Renal cortical epithelial cell (primary cell): ENCODE data around the gene ANGPTL4. TPM values are rescaled to one million over a fixed set of nuclear protein-coding genes. Genes with fewer than 3 reads are reported as not detected.
A peak's percentile ranks its signal among the peaks of the same experiment; 100 is the strongest.
"Not testable (repeated sequence)": the region's sequence is repeated elsewhere in the genome, so short reads cannot be mapped to it uniquely, and the experiment has no call there.

Source experiments
- DNase-seq: peaks from one replicate; pipeline ENCODE4 v3.0.0-alpha.2; 2011; ENCODE audit warnings: low read depth
- total RNA-seq: library from RNA; depleted of rRNA; stranded (reverse); fragments of >200 nt; gene quantifications from 2 replicates; pipeline ENCODE4 v1.2.3, GENCODE V29; 2014

ANGPTL4 gene
- total RNA-seq, 1 donor from 2014 or later = 17.2 TPM

DNA sequence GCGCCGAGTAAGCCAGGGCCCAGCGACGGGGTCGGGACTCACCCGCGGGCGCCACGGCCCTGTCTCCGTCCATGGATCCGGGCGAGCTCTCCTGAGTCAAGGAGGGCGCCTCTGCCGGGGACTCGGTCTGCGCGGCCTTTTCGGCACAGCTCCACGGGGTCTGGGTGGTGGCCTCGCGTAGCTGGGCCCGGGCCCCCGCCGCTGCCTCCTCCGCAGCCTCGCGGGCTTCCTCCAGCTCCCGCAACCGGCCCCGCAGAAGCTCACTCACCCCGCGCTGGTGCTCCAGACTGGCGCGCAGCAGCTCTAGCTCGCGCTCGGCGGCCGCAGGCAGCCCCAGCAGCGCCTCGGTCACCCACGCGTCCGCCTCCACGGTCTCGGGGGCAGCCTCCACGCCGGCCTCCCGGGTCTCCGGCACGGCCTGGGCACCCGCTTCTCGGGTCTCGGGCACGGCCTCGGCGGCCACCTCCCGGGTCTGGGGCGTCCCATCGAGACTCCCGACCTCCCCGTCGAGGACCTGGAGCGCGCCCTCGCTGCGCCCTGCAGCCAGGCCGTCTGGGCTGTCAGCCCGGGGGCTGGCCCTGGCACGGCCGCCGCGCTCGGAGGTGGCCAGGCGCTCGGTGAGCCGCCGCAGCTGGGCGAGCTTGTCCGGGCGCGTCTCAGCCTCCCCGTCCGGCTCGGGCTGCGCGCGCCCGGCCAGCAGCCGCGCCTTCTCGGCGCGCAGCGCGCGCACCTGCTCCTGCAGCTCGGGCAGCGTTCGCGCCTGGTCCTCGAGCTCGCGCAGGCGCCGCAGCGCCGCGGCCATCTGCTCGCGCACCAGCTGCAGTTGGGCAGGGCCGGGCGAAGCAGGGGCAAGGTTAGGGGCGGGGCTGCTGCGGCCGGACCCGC lies 29.3 kb upstream of the ANGPTL4 start:
- DNase-seq = peak; percentile 19

DNA sequence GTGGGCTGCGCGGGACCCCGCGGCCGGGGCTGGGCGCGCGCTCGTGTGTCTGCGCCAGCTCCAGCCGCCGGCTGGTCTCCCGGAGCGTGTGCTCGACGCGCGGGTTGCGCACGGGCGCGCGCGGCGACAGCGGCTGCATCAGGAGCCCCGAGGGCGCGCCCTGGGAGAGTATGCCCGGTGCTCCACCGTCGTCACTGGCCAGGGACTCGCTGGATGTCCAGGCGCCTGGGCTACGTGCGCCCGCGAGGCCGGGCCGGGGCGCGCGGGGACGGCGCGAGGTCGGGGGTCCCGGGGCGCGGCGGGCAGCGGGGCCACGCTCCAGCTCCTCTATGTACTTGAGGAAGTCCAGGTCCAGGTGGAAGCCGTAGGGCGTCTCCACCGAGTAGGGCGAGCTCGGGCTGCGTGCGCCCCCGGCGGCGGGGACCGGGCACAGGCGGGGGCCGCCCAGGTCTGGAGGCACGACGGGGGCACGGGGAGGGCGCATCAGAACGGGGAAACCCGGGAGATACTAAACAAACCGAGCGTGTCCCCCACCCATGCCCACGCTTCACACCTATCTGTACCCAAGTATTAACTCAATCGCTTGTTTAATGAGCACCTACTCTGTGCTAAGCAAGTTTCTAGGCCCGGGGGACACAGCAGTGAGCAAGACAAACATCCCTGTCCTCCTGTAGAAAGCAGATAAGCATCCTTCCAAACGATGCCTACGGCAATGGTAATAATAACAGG lies 28.4 kb upstream of the ANGPTL4 start:
- no peak for DNase-seq

DNA sequence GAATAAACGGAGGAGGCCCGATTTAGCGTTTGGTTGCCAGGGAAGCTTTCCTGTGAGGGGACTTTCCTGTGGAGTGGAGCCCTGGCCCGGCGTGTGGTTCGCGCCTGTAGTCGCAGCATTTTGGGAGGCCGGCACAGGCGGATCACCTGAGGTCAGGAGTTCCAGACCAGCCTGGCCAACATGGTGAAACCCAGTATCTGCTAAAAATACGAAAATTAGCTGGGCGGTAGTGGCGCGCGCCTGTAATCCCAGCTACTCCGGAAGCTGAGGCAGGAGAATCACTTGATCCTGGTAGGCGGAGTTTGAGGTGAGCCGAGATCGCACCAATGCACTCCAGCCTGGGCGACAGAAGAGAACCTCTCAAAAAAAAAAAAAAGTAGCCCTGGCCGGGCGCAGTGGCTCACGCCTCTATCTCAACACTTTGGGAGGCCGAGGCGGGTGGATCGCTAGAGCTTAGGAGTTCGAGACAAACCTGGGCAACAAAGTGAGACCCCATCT lies 27.8 kb upstream of the ANGPTL4 start:
- no peak for DNase-seq

DNA sequence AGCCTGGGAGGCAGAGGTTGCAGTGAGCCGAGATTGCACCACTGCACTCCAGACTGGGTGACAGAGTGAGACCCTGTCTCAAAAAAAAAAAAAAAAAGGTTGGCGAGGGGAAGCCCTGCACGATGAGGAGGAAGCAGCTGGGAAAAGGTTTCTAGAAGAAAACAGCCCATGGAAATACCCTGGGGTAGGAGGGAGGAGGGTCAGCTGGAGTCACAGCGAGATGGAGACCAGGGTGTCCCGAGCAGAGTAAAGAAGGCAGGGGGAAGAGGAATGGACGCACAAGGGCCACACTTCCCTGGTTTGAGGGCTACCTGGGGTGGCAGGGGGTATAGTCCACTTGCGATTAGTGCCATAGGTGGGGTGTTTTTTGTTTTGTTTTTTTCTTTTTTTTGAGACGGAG lies 27.3 kb upstream of the ANGPTL4 start:
- no peak for DNase-seq

DNA sequence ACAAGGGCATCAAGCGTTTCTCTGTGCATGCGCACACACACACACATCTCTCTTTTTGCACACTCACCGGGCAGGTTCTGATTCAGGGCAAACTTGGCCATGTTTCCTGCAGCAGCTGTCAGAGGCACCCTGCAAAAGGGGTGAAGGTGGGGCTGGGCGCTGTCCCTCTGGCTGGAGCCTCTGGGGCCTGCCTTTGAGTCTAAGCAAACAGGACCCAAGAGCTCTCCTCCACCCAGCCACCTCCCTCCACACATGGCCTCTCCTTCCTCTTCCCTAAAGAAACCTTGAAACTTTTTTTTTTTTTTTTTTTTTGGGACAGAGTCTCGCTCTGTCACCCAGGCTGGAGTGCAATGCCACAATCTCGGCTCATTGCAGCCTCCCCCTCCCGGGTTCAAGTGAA lies 26.2 kb upstream of the ANGPTL4 start:
- DNase-seq = no peak

DNA sequence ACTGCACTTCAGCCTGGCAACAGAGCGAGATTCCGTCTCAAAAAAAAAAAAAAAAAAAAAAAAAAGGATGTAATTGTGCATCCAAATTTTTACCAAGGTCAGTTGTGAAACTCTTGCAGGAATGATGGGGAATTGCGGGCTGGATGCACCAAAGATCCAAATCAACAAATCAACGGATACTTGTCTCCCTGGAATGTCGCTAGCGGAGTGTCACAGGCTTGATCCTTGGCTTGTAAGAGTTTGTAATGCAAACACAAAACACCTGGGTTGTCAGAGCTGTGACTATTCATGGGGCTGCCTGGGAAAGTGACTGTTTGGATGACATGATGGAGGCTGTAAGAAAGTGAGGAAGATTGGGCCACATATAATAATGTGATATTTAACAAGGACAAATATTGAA lies 25.1 kb upstream of the ANGPTL4 start:
- DNase-seq = no peak

DNA sequence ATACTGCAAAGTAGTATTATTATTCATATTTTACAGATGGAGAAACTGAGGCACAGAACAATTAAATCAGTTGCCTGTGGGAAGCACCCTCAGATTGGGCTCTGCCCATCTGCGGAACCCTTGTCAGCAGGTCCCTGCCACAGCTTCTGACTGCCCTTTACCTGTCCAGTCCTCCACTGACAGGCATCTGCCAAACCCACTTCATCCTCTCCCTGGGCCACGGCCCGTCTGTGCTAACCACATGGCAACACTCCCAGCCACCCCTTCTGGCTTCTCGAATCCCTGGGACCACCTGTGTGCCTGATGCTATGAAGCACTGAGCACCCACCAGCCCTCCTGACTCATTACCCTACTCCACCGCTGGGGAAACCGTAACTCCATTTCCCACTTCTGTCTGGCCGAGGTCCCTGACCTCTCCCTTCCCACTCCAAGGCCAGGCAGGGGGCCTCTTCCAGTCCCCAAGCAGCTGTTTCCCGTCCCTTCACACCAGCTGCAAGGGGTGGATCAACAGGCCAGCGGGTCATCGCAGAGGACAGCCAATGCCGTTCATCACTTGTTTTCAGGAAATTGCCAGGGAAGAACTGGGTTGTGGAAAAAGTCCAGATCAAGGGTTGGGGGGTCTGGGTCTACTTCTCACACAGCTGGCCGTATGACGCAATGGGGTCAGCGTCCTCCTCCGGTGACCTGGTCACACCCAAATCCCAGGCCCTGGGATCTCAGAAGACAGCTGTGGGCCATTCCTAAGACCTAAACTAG lies 23.4 kb upstream of the ANGPTL4 start:
- no peak for DNase-seq

DNA sequence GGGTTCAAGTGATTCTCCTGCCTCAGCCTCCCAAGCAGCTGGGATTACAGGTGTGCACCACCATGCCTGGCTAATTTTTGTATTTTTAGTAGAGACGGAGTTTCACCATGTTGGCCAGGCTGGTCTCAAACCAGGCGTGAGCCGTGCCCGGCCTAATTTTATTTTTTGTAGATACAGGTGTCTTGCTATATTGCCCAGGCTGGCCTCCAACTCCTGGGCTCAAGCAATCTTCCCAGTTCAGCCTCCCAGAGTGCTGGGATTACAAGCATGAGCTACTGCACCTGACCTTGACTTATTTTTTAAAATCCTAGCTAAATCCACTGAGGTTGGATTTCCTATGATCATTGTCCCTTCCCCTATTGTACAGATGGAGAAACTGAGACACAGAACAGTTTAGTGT lies 22.5 kb upstream of the ANGPTL4 start:
- DNase-seq = not testable (repeated sequence)

DNA sequence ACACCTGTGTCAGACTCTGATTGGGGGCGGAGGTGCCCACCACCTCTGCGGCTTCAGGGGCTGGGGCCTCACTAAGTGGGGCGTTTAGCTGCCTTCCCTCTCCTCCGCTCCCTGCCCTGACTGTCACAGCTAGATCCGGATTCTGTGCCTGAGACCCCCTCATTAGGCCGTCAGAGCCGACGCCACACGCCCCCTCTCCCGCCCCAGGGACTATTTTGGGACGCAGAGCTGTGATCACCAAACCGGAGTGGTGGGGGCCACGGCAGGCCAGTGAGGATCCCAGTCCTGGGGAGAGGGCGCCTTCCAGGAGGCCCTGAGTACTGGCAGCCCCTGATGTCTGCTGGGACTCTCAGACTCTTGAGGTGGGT lies 21.7 kb upstream of the ANGPTL4 start:
- DNase-seq = no peak

DNA sequence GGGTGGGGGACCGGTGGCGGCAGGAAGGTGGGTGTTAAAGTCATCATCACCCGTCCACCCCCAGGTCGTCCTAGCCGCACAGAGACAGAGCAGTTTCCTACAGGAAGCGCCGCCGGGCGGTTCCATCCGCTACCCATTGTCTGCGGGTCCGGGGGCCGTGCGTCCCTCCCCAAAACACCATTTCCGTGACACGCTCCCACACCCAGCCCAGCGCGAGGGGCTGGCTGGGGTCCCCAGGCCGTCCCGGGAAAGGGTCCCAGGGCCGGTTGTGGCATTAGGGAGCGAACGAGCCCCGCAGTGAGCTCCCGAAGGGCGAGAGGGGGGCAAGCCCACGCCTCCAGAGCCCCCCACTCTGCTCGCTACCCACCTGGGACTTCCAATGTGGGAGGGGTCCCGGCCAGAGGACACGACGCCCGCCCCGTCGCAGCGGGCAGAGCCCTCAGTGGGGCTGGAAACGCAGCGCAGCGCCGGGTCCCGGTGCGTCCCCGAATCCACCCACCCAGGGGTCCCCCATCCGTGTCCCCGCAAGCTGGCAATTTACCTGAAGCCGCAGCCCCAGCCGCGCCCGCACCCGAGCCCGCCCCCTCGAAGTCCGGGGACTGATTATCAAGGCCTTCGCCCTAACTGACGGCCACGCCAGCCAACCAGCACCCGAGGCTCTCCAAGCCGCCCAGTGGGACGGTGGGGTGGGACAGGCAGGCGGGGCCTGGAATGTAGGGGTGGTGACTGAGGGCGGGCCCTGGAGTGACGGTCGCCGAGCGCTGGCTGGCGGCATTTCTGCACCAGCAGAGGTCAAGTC lies 21.1 kb upstream of the ANGPTL4 start, which contains the start of gene KANK3:
TSS of gene KANK3 (minus strand) at position 579 of the 799 bp plus-strand sequence. CDS start 5,434 bp downstream, outside the sequence.
- peak; percentile 84 for DNase-seq

DNA sequence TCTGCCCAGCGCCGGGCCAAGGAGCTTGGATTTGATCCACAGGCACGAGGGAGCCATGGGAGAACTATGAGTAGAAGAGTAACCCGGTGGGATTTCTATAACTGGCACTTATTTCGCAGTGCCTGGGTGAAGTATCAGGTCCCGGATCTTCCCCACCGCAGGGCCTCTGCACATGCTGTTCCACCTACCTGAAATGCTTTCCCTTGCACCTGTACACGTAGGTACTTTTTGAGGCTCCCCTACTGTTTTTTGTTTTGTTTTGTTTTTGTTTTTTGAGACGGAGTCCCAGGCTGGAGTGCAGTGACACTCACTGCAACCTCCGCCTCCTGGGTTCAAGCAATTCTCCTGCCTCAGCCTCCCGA lies 20.5 kb upstream of the ANGPTL4 start:
- no peak for DNase-seq

DNA sequence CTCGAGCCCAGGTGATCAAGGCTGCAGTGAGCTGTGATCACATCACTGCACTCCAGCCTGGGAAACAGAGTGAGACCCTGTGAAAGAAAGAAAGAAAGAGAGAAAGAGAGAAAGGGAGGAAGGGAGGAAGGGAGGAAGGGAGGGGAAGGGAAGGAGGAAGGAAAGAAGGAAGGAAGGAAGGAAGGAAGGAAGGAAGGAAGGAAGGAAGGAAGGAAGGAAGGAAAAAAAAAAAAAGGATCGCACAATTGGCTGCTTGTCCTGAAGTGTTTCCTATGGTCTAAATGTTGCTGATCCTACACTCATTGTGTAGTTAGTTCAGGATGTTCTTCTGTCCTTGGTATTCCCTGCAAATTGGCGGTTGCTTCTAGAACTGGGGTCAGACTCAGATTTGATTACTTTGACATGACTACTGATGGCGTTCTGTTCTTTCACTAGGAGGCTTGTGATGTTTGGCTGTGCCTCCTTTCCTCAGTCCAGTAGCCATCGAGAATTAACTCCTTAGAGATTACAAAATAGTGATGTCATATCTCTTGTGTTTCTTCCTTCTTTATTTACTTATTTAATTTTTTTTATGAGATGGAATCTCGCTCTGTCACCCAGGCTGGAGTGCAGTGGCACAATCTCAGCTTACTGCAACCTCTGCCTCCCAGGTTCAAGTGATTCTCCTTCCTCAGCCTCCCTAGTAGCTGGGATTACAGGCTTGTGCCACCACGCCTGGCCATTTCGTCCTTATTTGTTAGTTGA lies 14.2 kb upstream of the ANGPTL4 start:
- DNase-seq = not testable (repeated sequence)

DNA sequence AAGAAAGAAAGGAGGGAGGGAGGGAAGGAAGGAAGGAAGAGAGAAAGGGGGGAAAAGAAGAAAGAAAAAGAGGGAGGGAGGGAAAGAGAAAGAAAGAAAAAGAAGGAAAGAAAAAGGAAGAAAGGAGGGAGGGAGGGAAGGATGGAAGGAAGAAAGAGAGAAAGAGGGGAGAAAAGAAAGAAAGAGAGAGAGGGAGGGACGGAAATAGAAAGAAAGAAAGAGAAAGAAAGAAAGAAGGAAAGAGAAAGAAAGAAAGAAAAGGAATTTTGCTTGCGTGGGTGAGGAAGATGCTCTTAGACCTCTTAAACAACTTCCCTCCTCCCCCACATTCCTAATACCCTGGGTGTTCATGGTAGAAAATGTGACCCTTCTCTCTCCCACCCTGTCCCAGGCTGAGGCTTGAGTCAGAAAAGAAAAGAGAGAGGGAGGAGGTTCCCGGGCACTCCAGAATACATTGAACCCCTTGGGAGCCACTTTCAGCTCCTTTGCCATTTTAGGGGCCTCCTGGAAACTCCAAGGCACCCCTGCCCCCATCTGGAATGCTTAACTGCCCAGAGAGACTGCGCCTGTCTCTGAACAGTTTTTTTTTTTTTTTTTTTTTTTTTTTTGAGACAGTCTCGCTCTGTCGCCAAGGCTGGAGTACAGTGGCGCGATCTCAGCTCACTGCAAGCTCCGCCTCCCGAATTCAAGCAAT lies 11.7 kb upstream of the ANGPTL4 start:
- peak; percentile 24 for DNase-seq

DNA sequence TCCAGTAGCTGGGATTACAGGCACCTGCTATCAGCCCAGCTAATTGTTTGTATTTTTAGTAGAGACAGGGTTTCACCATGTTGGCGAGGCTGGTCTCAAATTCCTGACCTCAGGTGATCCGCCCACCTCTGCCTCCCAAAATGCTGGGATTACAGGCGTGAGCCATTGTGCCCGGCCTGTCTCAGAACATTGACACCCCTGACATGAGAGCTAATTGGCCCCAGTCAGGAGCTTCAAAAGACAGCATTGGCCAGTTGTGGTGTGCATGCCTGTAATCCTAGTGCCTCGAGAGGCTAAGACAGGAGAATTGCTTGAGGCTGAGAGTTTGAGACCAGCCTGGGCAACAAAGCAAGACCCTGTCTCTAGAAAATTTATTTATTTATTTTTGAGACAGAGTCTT lies 11.1 kb upstream of the ANGPTL4 start:
- not testable (repeated sequence) for DNase-seq

DNA sequence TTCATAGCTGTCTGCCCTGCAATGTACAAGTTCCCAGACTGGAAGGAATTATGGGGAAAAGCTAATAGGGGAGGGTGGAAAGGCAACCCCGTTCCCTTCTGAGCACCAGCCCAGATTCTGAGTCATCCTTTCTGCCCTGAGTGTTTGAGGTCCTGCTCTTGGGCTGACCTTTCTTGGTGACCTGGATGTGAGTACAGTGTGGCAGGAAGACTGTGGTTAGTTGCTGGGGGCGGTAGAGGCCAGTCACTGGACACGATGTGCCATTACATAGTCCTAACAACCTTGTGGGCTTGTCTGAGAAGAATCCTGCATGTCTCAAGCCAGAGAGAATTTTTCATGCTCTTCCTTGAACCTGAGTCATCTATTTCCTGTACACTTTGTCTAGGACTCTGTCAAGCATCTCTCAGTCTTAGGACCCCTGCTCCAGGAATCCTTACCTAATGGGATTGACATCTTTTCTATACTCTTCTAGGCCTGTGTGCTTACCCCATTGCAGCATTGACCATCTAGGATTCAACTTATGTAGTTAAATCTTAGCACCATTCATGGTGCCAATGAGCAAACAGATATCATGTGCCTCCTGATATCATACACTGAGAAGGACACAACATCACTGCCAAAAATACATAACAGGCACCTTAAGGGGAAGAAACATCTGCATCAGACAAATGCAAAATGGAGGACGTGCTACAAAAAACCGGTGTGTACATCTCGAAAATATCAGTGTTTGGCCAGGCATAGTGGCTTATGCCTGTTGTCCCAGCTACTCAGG lies 8.1 kb upstream of the ANGPTL4 start:
- DNase-seq = peak; percentile 97

DNA sequence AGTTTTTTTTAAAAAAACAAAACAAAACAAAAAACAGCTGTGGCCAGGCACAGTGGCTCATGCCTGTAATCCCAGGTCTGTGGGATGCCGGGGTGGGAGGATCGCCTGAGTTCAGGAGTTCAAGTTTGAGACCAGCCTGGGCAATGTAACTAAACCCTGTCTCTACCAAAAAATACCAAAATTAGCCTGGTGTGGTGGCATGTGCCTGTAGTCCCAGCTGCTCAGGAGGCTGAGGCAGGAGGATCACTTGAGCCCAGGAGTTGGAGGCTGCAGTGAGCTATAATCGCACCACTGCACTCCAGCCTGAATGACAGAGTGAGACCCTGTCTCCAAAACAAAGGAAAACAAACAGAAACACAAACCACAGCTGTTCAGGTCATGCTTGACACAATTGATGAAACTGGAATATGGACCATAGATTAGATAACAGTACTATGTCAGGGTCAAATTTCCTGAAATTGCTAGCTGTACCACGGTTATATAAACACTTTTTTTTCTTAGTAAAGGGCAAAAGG lies 6.9 kb upstream of the ANGPTL4 start:
- DNase-seq = no peak

DNA sequence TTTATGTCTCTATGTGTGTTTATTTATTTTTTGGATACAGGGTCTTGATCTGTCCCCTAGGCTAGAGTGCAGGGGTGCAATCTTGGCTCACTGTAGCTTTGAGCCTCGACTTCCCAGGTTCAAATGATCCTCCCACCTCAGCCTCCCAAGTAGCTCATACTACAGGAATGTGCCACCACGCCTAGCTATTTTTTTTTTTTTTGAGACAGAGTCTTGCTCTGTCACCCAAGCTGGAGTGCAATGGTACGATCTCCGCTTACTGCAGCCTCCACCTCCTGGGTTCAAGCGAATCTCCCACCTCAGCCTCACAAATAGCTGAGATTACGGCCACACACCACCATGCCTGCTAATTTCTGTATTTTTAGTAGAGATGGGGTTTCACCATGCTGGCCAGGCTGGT lies 5.0 kb upstream of the ANGPTL4 start:
- DNase-seq = no peak

DNA sequence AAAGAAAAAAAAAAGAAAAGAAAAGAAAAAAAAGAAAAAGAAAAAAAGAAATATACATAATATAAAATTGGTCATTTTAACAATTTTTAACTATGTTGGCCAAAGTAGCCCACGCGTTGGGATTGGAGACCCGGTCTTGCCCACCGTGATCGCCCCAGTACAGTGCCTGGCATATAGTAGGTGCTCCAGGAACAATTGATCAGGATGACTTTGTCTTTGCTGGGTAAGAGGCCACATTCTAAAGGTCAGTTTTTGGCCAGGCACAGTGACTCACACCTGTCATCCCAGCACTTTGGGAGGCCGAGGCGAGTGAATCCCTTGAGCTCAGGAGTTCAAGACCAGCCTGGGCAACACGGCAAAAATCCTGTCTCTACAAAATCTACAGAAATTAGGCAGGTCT lies 3.8 kb upstream of the ANGPTL4 start:
- no peak for DNase-seq
